ENCODE results near the gene HOXD3.

DNA sequence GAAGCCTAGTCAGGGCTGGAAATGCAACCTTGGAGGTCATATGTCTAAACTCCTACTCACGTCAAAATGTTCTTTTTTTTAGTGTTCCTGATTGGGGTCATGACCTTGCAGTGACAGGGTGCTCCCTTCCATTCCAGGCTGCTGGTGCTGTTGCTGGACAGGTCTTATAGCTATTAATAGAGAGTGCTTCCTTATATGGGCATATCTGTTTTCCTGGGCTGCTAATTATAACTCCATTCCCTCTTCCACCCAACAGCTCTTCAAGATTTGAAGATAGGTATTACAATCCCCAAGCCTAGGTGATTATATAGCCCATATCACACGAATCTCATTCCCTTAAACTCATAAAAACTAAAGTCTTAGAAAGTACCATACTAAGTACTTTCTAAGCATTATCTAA, 12.6 kb downstream of the HOXD3 start:
- TF ChIP-seq CTCF (conservative IDR thresholded peaks at IDR 0.05; ENCODE audit: low read length): no peak
- TF ChIP-seq EZH2phosphoT487 (IDR thresholded peaks at IDR 0.05; ENCODE audit: borderline replicate concordance, low read depth, low read length): no peak

All from OCI-LY7 (cell line).